HG03045 (cell line): Measurements from ENCODE around the gene STXBP2.
"Not testable (repeated sequence)": the region's sequence is repeated elsewhere in the genome, so short reads cannot be mapped to it uniquely, and the experiment has no call there.

Experiments used
- ATAC-seq: cut with Tn5 transposase; IDR thresholded peaks from one replicate; pipeline ENCODE4 v1.9.1; 2021; ENCODE audit warnings: mild to moderate bottlenecking, moderate library complexity; ENCODE audit not compliant: unreplicated experiment

STXBP2 gene

DNA sequence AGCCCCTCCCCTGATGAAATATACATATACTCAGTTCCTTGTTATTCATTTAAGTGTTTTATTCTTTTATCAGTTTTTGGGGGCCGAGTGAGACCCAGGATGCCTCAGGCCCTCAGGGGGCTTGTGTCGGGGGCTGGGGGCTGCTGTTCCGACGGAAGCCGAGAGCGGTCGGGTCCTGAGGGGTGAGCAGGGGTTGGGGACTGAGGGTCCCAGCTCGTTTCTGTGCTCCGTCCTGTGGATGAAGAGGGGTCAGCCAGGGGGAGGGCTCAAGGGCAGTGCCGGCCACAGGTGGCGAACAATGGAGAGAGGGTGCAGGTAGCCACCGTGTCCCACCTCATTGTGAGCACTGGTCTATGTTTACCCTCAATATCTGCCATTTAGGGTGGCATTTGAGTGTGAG, 5.3 kb upstream of the STXBP2 start:
- no peak for ATAC-seq

- ATAC-seq = no peak
Measured at GRCh38 chr19:7632340-7633203, 4.3 kb upstream of the STXBP2 start.

- ATAC-seq = no peak
Measured at GRCh38 chr19:7633698-7634097, 3.2 kb upstream of the STXBP2 start, which contains the start of gene PCP2. Gene PCP2, minus strand, starts transcription at chr19:7633719. Its CDS starts 262 bp downstream, at chr19:7633457.

DNA sequence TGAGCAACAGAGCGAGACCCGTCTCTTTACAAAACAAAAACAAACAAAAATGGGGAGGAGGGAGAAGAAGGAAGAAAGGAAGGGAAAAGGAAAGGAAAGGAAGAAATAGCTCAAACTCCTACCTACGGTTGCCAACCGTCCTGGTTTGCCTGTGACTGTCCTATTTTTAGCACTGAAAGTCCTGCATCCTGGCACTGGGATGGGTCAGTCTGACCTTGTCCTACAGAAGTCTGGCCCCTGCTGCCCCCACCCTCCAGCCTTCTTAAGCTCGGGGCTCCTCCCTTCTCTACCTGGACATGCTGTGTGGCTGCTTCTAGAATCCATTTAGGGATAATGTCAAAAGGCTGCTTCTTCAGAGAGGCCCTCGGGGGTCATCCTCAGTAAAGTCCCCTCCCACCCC, 1.2 kb upstream of the STXBP2 start:
- ATAC-seq = no peak

GRCh38 chr19:7636317-7636690, 606 bp upstream of the STXBP2 start:
- ATAC-seq = no peak

DNA sequence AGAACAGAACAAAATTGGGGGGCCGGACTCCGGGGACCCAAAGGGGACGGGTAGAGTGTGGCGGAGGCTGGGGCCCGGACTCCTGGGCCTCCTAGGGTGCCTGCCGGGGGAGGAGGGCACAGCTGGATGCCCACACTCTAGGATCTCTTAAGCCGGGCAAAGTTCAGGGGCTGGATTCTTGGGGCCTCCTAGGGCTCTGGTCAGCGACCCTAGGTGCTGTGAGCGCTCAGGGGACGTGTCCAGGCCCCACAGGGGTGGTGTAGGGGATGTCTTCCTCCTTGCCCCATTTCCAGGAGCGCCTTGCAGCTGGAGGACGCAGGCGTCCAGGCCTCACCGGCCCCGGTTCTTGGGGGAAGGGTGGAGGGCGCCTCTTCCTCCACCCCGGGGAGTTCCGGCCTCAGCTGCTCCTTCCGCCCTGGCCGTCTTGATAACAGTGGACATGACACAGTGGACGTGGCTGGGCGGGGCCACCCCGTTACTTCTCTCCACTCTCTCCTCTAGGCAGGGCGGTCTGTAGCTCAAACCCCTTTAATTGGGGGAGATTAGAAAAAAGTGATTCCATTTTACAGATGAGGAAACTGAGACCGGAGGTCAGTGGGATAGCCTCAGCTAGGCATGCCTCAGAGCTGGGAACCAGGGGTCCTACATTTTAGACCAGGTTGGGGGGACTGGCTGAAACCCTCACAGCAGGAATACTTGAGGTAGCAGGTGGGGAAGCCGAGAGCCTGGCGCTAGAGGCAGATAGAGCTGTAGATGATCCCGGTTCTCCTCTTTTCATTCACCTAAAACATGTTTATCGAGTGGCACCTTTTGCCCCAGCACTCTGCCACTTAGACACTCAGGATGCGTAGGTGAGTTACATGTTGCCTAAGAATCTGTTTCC, 705 bp downstream of the STXBP2 start:
- ATAC-seq = peak; percentile 8

- ATAC-seq = no peak
Measured at GRCh38 chr19:7638802-7639465, 2.0 kb downstream of the STXBP2 start.

DNA sequence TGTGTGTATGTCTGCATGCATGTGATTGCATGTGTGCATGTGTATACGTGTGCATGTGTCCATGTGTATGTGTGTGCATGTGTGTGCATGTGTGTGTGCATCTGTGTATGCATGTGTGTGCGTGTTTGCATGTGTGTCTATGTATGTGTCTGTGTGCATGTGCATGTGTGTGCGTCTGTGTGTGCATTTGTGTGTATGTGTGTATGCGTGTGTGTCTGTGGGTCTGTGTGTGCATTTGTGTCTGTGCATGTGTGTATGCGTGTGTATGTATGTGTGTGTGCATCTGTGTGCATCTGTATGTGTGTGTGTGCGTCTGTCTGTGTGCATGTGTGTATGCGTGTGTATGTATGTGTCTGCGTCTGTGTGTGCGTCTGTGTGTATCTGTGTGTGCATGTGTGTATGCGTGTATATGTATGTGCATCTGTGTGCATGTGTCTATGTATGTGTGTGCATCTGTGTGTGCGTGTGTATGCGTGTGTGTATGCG, 3.0 kb downstream of the STXBP2 start:
- no peak for ATAC-seq

DNA sequence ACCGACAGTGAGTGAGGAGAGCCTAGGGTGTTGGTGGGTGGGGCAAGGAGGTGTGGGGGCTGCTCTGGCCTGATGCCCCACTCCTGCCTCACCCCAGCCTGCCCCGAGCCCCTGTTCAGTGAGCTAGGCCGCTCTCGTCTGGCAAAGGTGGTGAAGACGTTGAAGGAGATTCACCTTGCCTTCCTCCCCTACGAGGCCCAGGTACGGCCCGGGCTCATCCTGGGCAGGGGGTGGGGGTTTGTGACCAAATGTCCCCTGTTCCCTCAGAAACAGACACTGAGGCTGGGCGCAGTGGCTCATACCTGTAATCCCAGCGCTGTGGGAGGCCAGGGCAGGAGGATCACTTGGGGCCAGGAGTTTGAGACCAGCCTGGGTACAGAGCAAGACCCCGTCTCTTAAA, 3.9 kb downstream of the STXBP2 start:
- ATAC-seq = no peak

DNA sequence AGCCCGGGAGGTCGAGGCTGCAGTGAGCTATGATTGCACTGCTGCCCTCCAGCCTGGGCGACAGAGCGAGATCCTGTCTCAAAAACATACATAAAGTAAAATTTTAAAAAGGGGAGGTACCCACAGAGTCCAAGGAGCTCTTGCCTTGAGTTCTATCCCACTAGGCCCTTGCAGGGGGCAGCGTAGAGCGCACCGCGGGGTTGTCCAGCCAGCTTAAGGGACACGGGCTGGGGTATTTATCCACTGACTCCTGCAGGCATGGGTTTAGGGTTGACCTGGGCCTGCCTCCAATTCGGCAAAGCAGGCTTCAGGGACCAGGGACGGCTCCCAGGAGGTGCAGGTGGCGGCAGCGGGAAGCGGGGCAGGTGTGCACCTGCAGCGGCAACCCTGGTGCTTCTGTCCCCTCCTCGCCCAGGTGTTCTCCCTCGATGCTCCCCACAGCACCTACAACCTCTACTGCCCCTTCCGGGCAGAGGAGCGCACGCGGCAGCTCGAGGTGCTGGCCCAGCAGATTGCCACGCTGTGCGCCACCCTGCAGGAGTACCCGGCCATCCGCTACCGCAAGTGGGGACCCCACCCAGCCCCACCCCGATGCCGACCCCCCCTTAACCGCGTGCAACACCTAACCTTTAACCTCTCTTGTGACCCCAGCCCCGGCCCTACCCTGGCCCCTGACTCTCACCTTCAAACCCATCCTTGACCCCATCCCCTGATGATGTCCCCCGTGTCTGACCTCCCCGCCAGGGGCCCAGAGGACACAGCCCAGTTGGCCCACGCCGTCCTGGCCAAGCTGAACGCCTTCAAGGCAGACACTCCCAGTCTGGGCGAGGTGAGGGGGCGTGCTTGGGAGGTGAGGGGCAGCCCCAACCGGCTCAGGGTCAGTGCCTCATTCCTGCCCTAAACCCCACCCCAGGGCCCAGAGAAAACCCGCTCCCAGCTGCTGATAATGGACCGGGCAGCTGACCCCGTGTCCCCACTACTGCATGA, 4.7 kb downstream of the STXBP2 start:
- ATAC-seq = no peak

DNA sequence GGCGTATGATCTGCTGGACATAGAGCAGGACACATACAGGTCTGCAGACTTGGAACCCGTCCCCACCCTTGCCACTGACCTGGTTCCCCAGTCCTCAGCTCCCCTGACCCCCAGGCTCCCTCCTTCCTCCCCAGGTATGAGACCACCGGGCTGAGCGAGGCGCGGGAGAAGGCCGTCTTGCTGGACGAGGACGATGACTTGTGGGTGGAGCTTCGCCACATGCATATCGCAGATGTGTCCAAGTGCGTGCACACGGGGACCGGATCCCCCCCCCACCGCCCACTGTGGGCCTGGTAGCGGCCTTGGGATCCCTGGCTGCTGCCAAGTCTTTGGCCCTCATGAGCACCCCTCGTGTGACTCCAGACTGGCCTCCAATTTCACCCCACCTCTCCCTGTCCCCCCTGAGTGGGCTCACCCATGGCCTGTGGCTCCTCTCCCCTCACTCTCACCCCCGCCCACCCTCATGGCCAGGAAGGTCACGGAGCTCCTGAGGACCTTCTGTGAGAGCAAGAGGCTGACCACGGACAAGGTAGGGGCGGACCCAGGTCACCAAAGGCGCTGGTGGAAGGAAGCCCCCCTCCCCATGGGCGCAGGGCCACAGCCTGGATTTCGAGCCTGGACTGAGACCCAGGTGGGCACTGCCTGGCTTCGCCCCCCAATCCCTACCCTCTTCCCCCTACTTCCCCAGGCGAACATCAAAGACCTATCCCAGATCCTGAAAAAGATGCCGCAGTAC, 5.6 kb downstream of the STXBP2 start:
- no peak for ATAC-seq

DNA sequence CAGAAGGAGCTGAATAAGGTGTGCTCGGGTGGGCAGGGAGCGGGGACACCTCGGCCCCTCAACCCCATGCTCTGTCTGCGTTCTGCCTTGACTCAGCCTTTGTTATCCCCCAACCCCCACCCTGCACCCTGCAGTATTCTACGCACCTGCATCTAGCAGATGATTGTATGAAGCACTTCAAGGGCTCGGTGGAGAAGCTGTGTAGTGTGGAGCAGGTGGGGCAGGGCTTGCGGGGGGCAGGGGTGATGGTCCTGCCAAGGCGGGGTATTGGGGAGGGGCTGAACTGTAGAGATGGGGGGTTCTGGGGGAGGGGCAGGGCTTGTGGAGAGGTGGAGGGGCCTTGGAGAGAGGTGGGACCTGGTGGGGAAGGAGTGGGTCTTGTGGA, 6.1 kb downstream of the STXBP2 start:
- no peak for ATAC-seq

- ATAC-seq = not testable (repeated sequence)
Measured at GRCh38 chr19:7643629-7644549, 7.0 kb downstream of the STXBP2 start.

GRCh38 chr19:7644550-7644877, 7.6 kb downstream of the STXBP2 start:
- no peak for ATAC-seq

DNA sequence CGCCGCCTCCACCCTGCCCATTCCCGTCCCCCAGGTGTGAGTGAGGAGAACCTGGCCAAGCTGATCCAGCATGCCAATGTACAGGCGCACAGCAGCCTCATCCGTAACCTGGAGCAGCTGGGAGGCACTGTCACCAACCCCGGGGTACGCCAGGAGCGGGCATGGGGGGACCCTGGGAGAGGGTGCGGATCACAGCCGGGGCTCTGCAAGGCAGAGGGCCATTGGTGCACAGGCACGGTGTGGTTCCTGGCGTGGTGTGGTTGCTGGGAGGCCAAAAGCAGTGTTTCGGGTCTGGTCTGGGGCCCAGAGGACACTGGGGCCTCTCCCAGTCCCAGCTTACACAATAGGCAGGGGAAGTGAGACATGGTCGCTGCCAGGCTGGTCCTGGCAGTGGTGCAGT, 8.3 kb downstream of the STXBP2 start:
- ATAC-seq = no peak

- ATAC-seq = no peak
Measured at GRCh38 chr19:7645656-7646425, 8.9 kb downstream of the STXBP2 start.

DNA sequence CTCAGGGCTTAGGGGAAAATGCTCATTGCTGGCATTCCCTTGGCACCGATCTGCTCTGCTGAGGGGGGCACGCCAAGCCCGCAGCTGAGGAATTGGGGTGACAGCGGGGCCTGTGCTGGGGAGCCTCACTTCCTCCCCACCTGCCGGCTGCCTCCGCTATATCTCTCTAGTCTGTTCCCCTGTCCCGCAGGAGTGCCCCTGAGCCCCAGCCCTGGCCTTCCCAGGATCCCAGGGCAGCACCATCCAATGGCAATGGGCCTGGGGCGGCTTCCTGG, 9.5 kb downstream of the STXBP2 start:
- ATAC-seq = no peak

- no peak for ATAC-seq
Measured at GRCh38 chr19:7647156-7647555, 10.2 kb downstream of the STXBP2 start.
